Mononuclear cell (primary cell): ENCODE measurements around the gene HMCN2. TPM values are rescaled to one million over a fixed set of nuclear protein-coding genes. Genes with fewer than 3 reads are reported as not detected.

Experiments used
- H3K27me3 ChIP-seq: 2 replicates; pipeline ENCODE4 v1.6.0; 2011; ENCODE audit warnings: low read length, control low read depth; ENCODE audit not compliant: insufficient read depth
- H3K4me1 ChIP-seq: 2 replicates; pipeline ENCODE4 v1.5.1; 2011; ENCODE audit warnings: mild to moderate bottlenecking, low read length, control low read depth; ENCODE audit not compliant: insufficient read depth
- H3K4me3 ChIP-seq: 2 replicates; pipeline ENCODE4 v1.5.1; 2011; ENCODE audit warnings: mild to moderate bottlenecking, low read length, moderate library complexity
- H3K9me3 ChIP-seq: 2 replicates; pipeline ENCODE4 v1.5.1; 2011; ENCODE audit warnings: low read depth, mild to moderate bottlenecking, control low read depth, low read length
- total RNA-seq: library from RNA; depleted of rRNA; stranded (reverse); fragments of >200 nt; gene quantifications from one replicate; pipeline ENCODE4 v1.2.3, GENCODE V29; 2012

The HMCN2 gene
- total RNA-seq, 1 donor: not detected

GRCh38 chr9:130370226-130370625, 104.7 kb downstream of the HMCN2 start:
- no peaks in the 10 kb centered on the region for H3K4me1 ChIP-seq
- no peaks in the 10 kb centered on the region for H3K9me3 ChIP-seq
- H3K4me3 ChIP-seq: no peak overlapping the region
- H3K27me3 ChIP-seq: no peaks in the 10 kb centered on the region

- H3K4me3 ChIP-seq: no peak overlapping the region
- no peaks in the 10 kb centered on the region for H3K9me3 ChIP-seq
- H3K4me1 ChIP-seq: no peaks in the 10 kb centered on the region
- H3K27me3 ChIP-seq: no peaks in the 10 kb centered on the region
Measured at GRCh38 chr9:130371196-130371966, 105.8 kb downstream of the HMCN2 start.

- no peaks in the 10 kb centered on the region for H3K9me3 ChIP-seq
- H3K4me1 ChIP-seq: no peaks in the 10 kb centered on the region
- no peak overlapping the region for H3K4me3 ChIP-seq
- H3K27me3 ChIP-seq: no peaks in the 10 kb centered on the region
Measured at GRCh38 chr9:130372057-130372456, 106.5 kb downstream of the HMCN2 start.

GRCh38 chr9:130373679-130374325, 108.2 kb downstream of the HMCN2 start:
- Histone ChIP-seq H3K4me1 (no peaks in the 10 kb centered on the region), H3K27me3 (no peaks in the 10 kb centered on the region)

GRCh38 chr9:130377612-130378011, 112.1 kb downstream of the HMCN2 start:
- Histone ChIP-seq H3K4me1 (no peaks in the 10 kb centered on the region), H3K27me3 (no peaks in the 10 kb centered on the region), H3K9me3 (no peaks in the 10 kb centered on the region), H3K4me3 (no peak overlapping the region)

More at GRCh38 chr9:130373679-130374325, 108.2 kb downstream of the HMCN2 start:
- H3K4me3 ChIP-seq: no peak overlapping the region
- no peaks in the 10 kb centered on the region for H3K9me3 ChIP-seq

GRCh38 chr9:130378875-130379648, 113.5 kb downstream of the HMCN2 start:
- Histone ChIP-seq H3K4me3 (no peak overlapping the region), H3K9me3 (no peaks in the 10 kb centered on the region), H3K27me3 (no peaks in the 10 kb centered on the region), H3K4me1 (no peaks in the 10 kb centered on the region)

GRCh38 chr9:130379649-130379970, 114.0 kb downstream of the HMCN2 start:
- Histone ChIP-seq H3K9me3 (no peaks in the 10 kb centered on the region), H3K27me3 (no peaks in the 10 kb centered on the region), H3K4me1 (no peaks in the 10 kb centered on the region), H3K4me3 (no peak overlapping the region)

GRCh38 chr9:130380920-130381469, 115.4 kb downstream of the HMCN2 start:
- Histone ChIP-seq H3K4me1 (no peaks in the 10 kb centered on the region), H3K27me3 (no peaks in the 10 kb centered on the region), H3K4me3 (no peak overlapping the region), H3K9me3 (no peaks in the 10 kb centered on the region)

GRCh38 chr9:130381660-130382059, 116.1 kb downstream of the HMCN2 start:
- H3K27me3 ChIP-seq: no peaks in the 10 kb centered on the region
- H3K4me3 ChIP-seq: no peak overlapping the region
- no peaks in the 10 kb centered on the region for H3K9me3 ChIP-seq
- H3K4me1 ChIP-seq: no peaks in the 10 kb centered on the region

GRCh38 chr9:130382096-130382495, 116.5 kb downstream of the HMCN2 start:
- H3K4me3 ChIP-seq: no peak overlapping the region
- no peaks in the 10 kb centered on the region for H3K4me1 ChIP-seq
- H3K9me3 ChIP-seq: no peaks in the 10 kb centered on the region
- H3K27me3 ChIP-seq: no peaks in the 10 kb centered on the region

- Histone ChIP-seq H3K9me3 (no peaks in the 10 kb centered on the region), H3K4me1 (no peaks in the 10 kb centered on the region), H3K4me3 (no peak overlapping the region), H3K27me3 (no peaks in the 10 kb centered on the region)
Measured at GRCh38 chr9:130382636-130383349, 117.2 kb downstream of the HMCN2 start.

GRCh38 chr9:130383350-130383715, 117.8 kb downstream of the HMCN2 start:
- H3K4me3 ChIP-seq: no peak overlapping the region
- no peaks in the 10 kb centered on the region for H3K9me3 ChIP-seq
- H3K27me3 ChIP-seq: no peaks in the 10 kb centered on the region
- H3K4me1 ChIP-seq: no peaks in the 10 kb centered on the region

- Histone ChIP-seq H3K4me1 (no peaks in the 10 kb centered on the region), H3K9me3 (no peaks in the 10 kb centered on the region), H3K27me3 (no peaks in the 10 kb centered on the region), H3K4me3 (no peak overlapping the region)
Measured at GRCh38 chr9:130383979-130384676, 118.6 kb downstream of the HMCN2 start.

GRCh38 chr9:130385257-130385656, 119.7 kb downstream of the HMCN2 start:
- no peaks in the 10 kb centered on the region for H3K4me1 ChIP-seq
- no peaks in the 10 kb centered on the region for H3K9me3 ChIP-seq

More at GRCh38 chr9:130385257-130385656, 119.7 kb downstream of the HMCN2 start:
- no peaks in the 10 kb centered on the region for H3K27me3 ChIP-seq
- no peak overlapping the region for H3K4me3 ChIP-seq
